HG03060 (cell line): Measurements from ENCODE around the gene GJA10.

Experiments
- ATAC-seq: cut with Tn5 transposase; IDR thresholded peaks from one replicate; pipeline ENCODE4 v1.9.1; 2021; ENCODE audit warnings: low read depth, moderate number of reproducible peaks; ENCODE audit not compliant: unreplicated experiment

Gene GJA10

GRCh38 chr6:89916136-89916920 lies 22.1 kb downstream of the GJA10 start:
- no peak for ATAC-seq

DNA sequence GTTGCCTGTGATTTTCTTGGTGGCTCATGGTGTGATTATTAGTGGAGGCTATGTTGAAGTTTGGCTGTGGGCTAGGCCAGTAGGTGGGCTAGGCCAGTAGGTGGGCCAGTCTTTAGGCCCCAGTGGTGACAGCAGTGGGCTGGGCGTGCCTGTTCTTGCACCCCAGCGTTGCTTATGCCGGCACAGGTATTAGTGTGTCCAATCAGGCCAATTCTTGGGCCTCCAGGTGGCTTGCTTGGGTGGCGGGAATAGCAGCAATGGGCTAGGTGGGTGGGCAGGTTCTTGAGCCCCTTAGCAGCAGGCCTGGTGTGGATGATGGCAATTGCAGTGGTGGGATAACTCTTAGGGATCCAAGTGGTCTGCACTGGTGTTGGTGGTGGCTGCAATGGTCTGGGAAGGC lies 22.9 kb downstream of the GJA10 start:
- no peak for ATAC-seq

DNA sequence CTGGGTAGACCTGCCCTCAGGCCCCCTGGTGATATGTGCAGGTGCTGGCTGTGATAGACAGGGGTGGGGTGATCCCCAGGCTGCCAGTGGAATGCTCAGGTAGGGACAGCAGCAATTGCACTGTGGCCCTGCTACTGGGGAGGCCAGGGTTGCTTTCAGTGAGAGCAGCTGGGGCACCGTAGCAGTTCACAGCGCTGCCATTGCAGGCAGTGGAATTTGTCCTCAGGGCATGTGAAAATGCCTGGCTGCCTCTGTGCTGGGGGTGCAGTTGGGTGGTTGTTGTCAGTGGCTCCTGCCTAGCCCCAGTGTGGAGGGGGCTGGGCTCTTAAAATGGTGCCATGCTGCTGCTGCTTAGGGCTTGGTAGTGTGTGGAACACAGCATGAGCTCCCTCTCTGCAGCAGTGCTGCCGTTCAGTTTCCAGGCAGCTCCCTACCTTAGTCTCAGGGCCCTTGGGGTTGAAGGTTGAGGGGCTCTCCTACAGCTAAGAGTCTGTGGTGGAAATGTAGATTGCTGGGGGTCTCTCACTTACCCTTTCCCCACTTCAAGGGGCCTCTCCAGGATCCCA lies 23.6 kb downstream of the GJA10 start:
- ATAC-seq, result no peak

- ATAC-seq, result no peak
These were observed 26.9 kb downstream of the GJA10 start for GRCh38 chr6:89921197-89921596.

GRCh38 chr6:89921691-89922090 lies 27.4 kb downstream of the GJA10 start:
- ATAC-seq, result no peak

DNA sequence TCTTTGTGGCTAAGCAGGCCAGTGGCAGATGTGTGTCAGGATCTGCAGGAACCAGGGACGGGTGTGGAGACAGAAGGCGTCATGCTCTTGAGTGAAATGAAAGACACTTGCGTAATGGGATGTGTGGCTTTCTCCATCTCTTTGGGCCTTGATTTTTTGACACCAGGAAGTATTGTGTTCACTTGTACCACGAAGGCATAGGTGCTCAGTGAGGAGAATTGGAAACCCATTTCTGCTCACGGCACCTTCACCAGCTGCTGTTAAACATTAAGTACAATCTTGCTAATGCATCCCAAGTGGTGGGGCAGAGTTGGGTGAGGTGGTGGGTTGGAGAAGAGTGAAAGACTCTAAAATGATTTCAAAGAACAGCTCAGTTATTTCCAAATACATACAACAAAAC lies 30.0 kb downstream of the GJA10 start:
- ATAC-seq, result no peak

DNA sequence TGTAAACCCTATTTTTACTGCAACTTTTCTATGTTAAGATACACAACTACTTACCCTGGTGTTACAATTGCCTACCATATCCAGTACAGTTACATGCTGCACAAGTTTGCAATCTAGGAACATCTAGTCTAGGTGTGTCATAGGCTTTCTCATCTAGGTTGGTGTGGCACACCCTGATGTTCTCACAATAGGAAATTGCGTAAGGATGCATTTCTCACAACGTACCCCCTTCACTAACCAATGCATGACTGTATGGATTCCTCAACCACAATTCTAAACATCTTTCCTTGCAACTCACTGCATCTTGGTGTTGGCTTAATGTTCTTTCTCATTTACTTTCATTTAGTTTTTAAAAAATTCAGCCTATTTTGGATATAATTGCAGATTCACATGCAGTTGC lies 31.6 kb downstream of the GJA10 start:
- no peak for ATAC-seq

DNA sequence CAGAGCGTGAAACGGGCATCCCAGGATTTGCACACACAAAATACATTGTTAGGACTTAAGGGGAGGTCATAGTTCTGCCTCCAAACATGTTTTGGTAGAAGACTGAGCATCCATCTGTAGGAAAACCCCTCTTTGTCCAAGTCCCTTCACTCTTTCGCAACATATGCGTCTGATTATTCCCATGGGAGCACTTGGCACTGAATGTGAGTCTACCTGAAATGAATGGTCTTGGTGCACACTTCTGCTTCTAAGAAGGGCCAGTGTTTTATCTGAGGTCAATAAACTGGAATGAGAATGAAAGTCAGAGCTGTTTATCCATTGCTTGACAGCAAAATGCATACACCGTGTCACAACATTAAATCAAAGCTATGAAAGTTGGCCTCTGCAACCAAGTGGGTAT lies 33.0 kb downstream of the GJA10 start:
- no peak for ATAC-seq

- ATAC-seq, result no peak
These were observed 33.7 kb downstream of the GJA10 start for GRCh38 chr6:89927791-89928550.

- no peak for ATAC-seq
These were observed 34.3 kb downstream of the GJA10 start for GRCh38 chr6:89928604-89929003.

- ATAC-seq, result no peak
These were observed 36.5 kb downstream of the GJA10 start for GRCh38 chr6:89930789-89931188.

- ATAC-seq, result no peak
These were observed 38.1 kb downstream of the GJA10 start for GRCh38 chr6:89932245-89932802.

DNA sequence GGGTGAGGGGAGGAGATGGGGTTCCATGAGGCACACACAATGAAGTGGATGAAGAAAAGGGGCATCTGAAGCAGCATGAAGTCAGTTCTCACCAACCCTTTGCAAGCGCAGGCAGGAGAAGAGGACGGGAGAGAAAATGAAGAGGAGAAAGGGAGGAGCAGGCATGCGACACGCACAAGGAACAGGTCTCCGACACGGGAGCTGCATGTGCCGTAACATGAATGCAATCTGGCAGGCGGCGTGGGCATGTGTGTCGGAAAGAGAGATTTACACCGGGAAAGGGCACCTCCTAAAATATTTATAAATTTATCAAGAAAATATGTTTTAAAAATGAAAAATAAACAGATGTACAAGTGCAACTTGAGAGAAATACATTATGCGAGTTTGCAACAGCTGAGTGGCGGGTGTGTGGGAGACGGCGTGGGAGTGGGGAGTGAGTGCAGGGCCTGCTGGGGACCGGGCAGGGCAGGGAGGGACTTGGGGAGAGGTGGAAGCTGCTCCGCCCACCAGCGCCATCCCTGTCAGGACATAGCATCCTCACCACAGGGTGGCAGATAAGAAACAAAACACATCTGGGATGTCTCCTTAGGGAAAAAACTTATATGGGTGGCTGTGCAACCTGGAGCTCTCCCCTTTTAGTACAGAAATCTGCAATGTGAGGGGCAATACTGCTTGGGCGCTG lies 40.6 kb downstream of the GJA10 start:
- no peak for ATAC-seq

DNA sequence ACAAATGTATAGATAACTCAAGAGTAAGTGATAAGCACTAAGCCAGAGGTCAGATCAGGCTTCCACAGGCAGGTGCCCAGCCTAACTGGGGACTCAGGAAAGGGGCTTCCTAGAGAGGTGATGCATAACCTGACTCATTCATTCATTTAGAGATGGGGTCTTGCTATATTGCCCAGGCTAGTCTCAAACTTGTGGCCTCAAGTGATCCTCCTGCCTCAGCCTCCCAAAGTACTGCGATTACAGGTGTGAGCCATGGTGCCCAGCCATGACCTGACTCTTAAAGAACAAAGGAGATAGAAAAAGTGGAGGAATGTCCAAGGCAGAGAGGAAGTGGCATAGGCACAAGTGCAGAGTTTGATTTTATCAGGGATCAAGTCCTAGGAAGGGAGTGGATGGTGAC lies 41.9 kb downstream of the GJA10 start:
- ATAC-seq, result no peak

- no peak for ATAC-seq
These were observed 43.7 kb downstream of the GJA10 start for GRCh38 chr6:89938014-89938413.

- ATAC-seq, result no peak
These were observed 44.9 kb downstream of the GJA10 start for GRCh38 chr6:89939144-89939543.

DNA sequence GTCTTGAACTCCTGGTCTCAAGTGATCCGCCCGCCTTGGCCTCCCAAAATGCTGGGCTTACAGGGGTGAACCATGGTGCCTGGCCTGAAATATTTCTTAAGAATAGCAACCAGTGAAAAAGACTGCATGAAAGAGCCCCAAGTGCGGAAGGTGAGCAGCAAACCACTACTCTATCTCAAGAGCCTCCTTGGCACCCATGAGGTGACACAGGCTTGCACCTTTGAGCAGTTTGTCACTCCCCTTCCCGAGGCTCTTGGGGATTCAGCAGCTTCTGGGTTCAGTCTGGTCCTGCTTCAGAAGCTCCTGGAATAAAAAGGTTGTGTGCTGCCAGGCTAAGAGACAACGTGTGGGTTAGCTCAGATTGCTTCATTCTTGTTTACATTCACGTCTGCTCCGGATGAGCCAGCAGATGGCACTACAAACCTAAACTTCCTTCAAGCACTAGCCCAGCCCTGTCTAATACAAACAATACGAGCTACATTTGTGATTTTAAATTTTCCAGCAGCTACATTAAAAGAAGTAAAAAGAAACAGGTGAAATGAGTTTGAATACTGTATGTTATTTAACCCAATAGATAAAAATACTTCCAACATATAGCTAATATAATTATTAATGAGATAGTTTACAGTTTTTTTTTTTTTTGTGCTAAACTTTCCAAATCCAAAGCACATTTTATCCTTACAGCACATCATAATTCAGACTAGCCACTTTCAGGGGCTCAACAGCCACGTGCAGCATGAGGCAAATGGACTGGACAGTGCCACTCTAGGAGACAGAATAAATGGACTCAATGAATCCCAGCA lies 46.2 kb downstream of the GJA10 start:
- ATAC-seq, result no peak

DNA sequence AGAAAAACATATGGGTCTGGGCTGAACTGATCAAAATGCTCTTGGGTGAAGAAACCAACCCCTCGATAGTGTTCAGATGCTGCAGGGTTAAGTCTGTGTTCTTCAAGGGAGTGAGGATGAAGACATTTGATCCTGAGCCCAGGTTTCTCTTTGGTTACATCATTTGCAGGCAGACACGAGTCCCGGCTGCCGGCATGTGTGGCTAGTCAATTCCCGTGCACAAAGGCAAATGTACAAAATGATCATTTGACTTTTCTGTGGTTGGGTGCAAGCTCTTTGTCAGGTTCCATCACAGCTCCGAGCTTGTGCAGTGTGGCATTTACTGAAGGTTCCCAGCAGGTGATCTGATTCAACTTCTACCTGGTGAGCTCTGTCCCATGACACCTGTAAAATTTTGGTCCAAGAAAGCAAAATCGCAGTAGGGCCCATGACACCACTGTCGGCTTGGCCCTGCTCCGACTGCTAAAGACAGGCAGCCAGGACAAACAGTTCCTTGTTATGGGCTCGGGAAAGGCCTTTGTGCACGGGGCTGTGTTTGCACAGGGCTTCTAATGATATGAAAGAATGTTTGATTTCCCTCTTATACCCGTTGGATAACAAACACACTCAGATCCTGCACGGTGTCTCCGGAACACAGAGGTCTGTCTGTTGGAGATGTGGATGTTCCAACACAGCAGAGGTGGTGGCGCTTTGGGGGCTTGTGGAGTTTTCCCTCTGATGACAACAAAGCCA lies 46.9 kb downstream of the GJA10 start:
- ATAC-seq, result no peak

DNA sequence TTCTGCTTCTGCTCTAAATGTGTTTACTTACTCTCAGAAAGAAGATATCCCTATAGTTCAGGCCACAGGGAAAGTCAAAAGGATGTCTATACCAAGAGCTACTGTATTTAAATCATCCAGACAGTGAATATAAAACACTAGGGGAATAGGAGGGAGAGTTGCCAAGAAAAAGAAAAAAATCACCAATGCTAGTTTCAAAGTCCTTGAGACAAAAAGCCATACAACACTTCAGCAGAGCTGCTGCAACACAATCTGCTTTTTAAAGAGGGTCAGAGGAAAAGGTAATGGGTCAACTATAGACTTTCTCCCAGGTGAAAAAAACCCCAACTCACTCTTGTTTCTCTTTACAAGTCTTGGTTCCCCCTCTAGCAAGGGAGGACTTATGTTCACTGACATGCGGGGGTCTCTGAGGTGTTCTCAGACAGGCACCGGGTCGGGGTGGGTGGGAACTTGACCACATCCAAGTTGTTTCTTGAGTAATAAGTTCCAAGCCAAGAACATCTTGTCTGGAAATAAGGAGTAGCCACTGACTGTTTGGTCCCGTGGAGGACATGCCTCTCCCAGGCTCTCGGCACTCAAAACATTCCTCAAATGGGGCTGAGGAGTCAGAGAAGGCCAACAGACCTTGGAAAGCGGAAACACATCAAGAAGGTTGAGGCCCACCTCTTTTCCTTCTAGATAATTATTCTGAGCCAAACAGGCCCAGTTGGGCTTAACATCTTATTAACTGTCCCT lies 47.7 kb downstream of the GJA10 start:
- no peak for ATAC-seq
